Spleen (tissue), 11 donors: ENCODE results near the gene FAM50A. TPM values are rescaled to one million over a fixed set of nuclear protein-coding genes. Genes with fewer than 3 reads are reported as not detected.

ENCODE experiments used
- DNase-seq: peaks from one replicate; pipeline ENCODE4 v3.0.0-alpha.2; 2020
- H3K27ac ChIP-seq, 8 donors: fragments of 200-600 bp; sonication (generic) in 7 of 8; 1 replicate in 4 of 8; 2 replicates in 4 of 8; pipeline versions ENCODE4 v1.5.0 to v1.8.0; 2016 to 2021; ENCODE audit warnings: inconsistent platforms in 4 of 8, mild to moderate bottlenecking in 4 of 8, moderate library complexity in 1 of 8
- H3K27me3 ChIP-seq, 7 donors: fragments of 200-600 bp; sonication (generic) in 6 of 7; replicated peaks in 1 of 7; 1 replicate in 4 of 7; 2 replicates in 3 of 7; pipeline versions ENCODE4 v1.5.0 to v1.8.0; 2016 to 2021; ENCODE audit warnings: inconsistent platforms in 3 of 7, mild to moderate bottlenecking in 1 of 7
- H3K36me3 ChIP-seq, 6 donors: fragments of 200-600 bp; sonication (generic) in 5 of 6; 1 replicate in 4 of 6; 2 replicates in 2 of 6; pipeline versions ENCODE4 v1.5.0 to v1.8.0; 2016 to 2021; ENCODE audit warnings: inconsistent platforms in 2 of 6
- H3K4me1 ChIP-seq, 6 donors: fragments of 200-600 bp; sonication (generic) in 5 of 6; 1 replicate in 3 of 6; 2 replicates in 3 of 6; pipeline versions ENCODE4 v1.5.0 to v1.8.0; 2016 to 2021; ENCODE audit warnings: inconsistent platforms in 3 of 6
- H3K4me3 ChIP-seq, 8 donors: fragments of 200-600 bp; sonication (generic) in 7 of 8; 1 replicate in 4 of 8; 2 replicates in 4 of 8; pipeline versions ENCODE4 v1.5.0 to v1.8.0; 2016 to 2021; ENCODE audit warnings: inconsistent platforms in 4 of 8, mild to moderate bottlenecking in 4 of 8, moderate library complexity in 2 of 8
- H3K9me3 ChIP-seq, 8 donors: fragments of 200-600 bp; sonication (generic) in 7 of 8; 1 replicate in 4 of 8; 2 replicates in 4 of 8; pipeline versions ENCODE4 v1.5.0 to v1.8.0; 2016 to 2021; ENCODE audit warnings: inconsistent platforms in 4 of 8
- CTCF ChIP-seq, 11 experiments: fragments of 200-600 bp in 7 of 11; fragments of 450-650 bp in 4 of 11; sonication (generic) in 4 of 11; IDR thresholded peaks in 8 of 11; conservative IDR thresholded peaks in 3 of 11; 1 replicate in 7 of 11; 2 replicates in 4 of 11; pipeline versions ENCODE4 v1.4.0 to v1.8.0; 2016 to 2021; ENCODE audit warnings: antibody characterized with exemption in 11 of 11, inconsistent platforms in 4 of 11, mild to moderate bottlenecking in 1 of 11
- POLR2A ChIP-seq, 3 donors: fragments of 450-650 bp; IDR thresholded peaks; one replicate each; pipeline ENCODE4 v1.5.1; 2017; ENCODE audit warnings: antibody characterized with exemption in 3 of 3, mild to moderate bottlenecking in 1 of 3
- POLR2AphosphoS5 ChIP-seq, 3 donors: sonication (generic); formaldehyde crosslinking; IDR thresholded peaks; one replicate each; pipeline ENCODE4 v1.5.1; 2017; ENCODE audit warnings: antibody characterized with exemption in 3 of 3
- WGBS, 5 donors: extraction: QIAGEN DNeasy Blood & Tissue Kit in 3 of 5; methylation state at CpG; one replicate each; pipeline versions ENCODE4 v1.1.5 to v1.1.7; 2013 to 2018; 5-methylcytosine and 5-hydroxymethylcytosine counted together
- intact Hi-C: fragments of 100-400 bp; cut with DNase I; formaldehyde crosslinking; loops from one replicate; pipeline ENCODE4 v1.15.0; 2023; ENCODE audit warnings: low total_unique reads
- polyA plus RNA-seq, 3 donors: library from polyadenylated mRNA; stranded (reverse); fragments of 200-250 nt; gene quantifications; one replicate each; pipeline ENCODE4 v1.2.1, GENCODE V29; 2013
- total RNA-seq, 7 donors: library from RNA; depleted of rRNA in 3 of 7; stranded (reverse); fragments of >200 nt in 3 of 7; fragmentation: NEBNext Ultra II Directional in 4 of 7; extraction: Animal tissue kit (Norgen Biotek cat#: 25700) in 4 of 7; gene quantifications; one replicate each; pipeline versions ENCODE4 v1.1.0 to v1.2.1, GENCODE V29; 2016 to 2021
- donor health status: healthy with polysubstance abuse.
- donor health status: DM: no; HTN: no; CAD: no; lungs with moderate emphysema.
- donor health status: DM: no; HTN: no; CAD: no.
- donor health status: Bipolar disorder and iron deficiency.
- donor health status: healthy.
- donor health status: DM: no; HTN: no; CAD: no.
- donor health status: DM: yes; HTN: yes; CAD: no.

Gene FAM50A
- total and polyA plus RNA-seq, 10 donors = 30.3 to 123 (median 47.9) TPM

- 92 to 95% (median 94%) methylated on average over 7 to 36 of the region's 36 CpGs for WGBS, 5 donors
- TF ChIP-seq POLR2AphosphoS5 (IDR thresholded peaks at IDR 0.05) = no peak
- TF ChIP-seq POLR2A (IDR thresholded peaks at IDR 0.05) = no peak
- TF ChIP-seq CTCF (IDR thresholded peaks at IDR 0.05 in 8 of 11, conservative IDR thresholded peaks at IDR 0.05 in 3 of 11) = no peak
- peaks cover 0 to under 1% (median 0%) of the 10 kb centered on the region in 7 donors for H3K27me3 ChIP-seq
- intact Hi-C loops = no loop called here
- no peaks in the 10 kb centered on the region for H3K9me3 ChIP-seq
- no peak for DNase-seq
- H3K4me1 ChIP-seq = peaks cover 0 to 16% (median 9%) of the 10 kb centered on the region in 6 donors
- peaks cover 0 to 87% (median 27%) of the 10 kb centered on the region in 6 donors for H3K36me3 ChIP-seq
- H3K27ac ChIP-seq = no peak overlapping the region
- no peak overlapping the region for H3K4me3 ChIP-seq
Measured at GRCh38 chrX:154463611-154464220, 19.8 kb downstream of the FAM50A start.

- Histone ChIP-seq H3K9me3 (no peaks in the 10 kb centered on the region), H3K4me1 (peaks cover 0 to 4% (median under 1%) of the 10 kb centered on the region in 6 donors), H3K27ac (no peak overlapping the region), H3K27me3 (no peaks in the 10 kb centered on the region), H3K36me3 (peaks cover 0 to 99% (median 35%) of the 10 kb centered on the region in 6 donors), H3K4me3 (no peak overlapping the region)
- 91 to 96% (median 95%) methylated on average over 25 to 28 of the region's 28 CpGs; no CpG with 5 or more reads in 1 of the 5 donors for WGBS, 5 donors
- DNase-seq = no peak
- TF ChIP-seq POLR2A (IDR thresholded peaks at IDR 0.05) = no peak
- TF ChIP-seq POLR2AphosphoS5 (IDR thresholded peaks at IDR 0.05) = no peak
- TF ChIP-seq CTCF (IDR thresholded peaks at IDR 0.05 in 8 of 11, conservative IDR thresholded peaks at IDR 0.05 in 3 of 11) = no peak
- intact Hi-C loops = no loop called here
Measured at GRCh38 chrX:154464806-154465365, 20.9 kb downstream of the FAM50A start.

GRCh38 chrX:154465601-154466000 lies 21.7 kb downstream of the FAM50A start:
- no peaks in the 10 kb centered on the region for H3K4me1 ChIP-seq
- no peaks in the 10 kb centered on the region for H3K9me3 ChIP-seq
- 88 to 96% (median 93%) methylated on average over 5 to 14 of the region's 14 CpGs for WGBS, 5 donors
- no peak overlapping the region for H3K4me3 ChIP-seq
- no peak overlapping the region for H3K27ac ChIP-seq
- H3K27me3 ChIP-seq = no peaks in the 10 kb centered on the region
- peaks cover 0 to 100% (median 40%) of the 10 kb centered on the region in 6 donors for H3K36me3 ChIP-seq
- intact Hi-C loops = no loop called here
- no peak for TF ChIP-seq POLR2A (IDR thresholded peaks at IDR 0.05)
- no peak for TF ChIP-seq POLR2AphosphoS5 (IDR thresholded peaks at IDR 0.05)
- no peak for TF ChIP-seq CTCF (IDR thresholded peaks at IDR 0.05 in 8 of 11, conservative IDR thresholded peaks at IDR 0.05 in 3 of 11)
- DNase-seq = no peak

GRCh38 chrX:154466036-154466435 lies 22.1 kb downstream of the FAM50A start:
- H3K36me3 ChIP-seq = peaks cover 0 to 100% (median 42%) of the 10 kb centered on the region in 6 donors
- 94 to 97% (median 94%) methylated on average over 21 to 32 of the region's 32 CpGs; no CpG with 5 or more reads in 2 of the 5 donors for WGBS, 5 donors
- no peaks in the 10 kb centered on the region for H3K27me3 ChIP-seq
- no peak overlapping the region for H3K27ac ChIP-seq
- no peaks in the 10 kb centered on the region for H3K4me1 ChIP-seq
- H3K9me3 ChIP-seq = no peaks in the 10 kb centered on the region
- TF ChIP-seq POLR2A (IDR thresholded peaks at IDR 0.05) (no peak), CTCF (IDR thresholded peaks at IDR 0.05 in 8 of 11, conservative IDR thresholded peaks at IDR 0.05 in 3 of 11) (no peak), POLR2AphosphoS5 (IDR thresholded peaks at IDR 0.05) (no peak)
- H3K4me3 ChIP-seq = no peak overlapping the region
- no peak for DNase-seq
- intact Hi-C loops = no loop called here
